Activated T-helper 1 cell treated with anti-CD3 and anti-CD28 coated beads, Interleukin-12 subunit alpha, Interleukin-12 subunit beta, Interleukin-2, Interleukin-4 antibody, amounts not matched to agents 30 ng/mL and 10 ng/mL and 1 ng/mL, durations not matched to agents 14 hours and 24 hours and 36 hours (primary cell): ENCODE data around the gene SYT5. TPM values are rescaled to one million over a fixed set of nuclear protein-coding genes. Genes with fewer than 3 reads are reported as not detected.
"Not testable (repeated sequence)": the region's sequence is repeated elsewhere in the genome, so short reads cannot be mapped to it uniquely, and the experiment has no call there.

Experiments
- DNase-seq: peaks from one replicate; pipeline ENCODE4 v3.0.0; 2021; ENCODE audit warnings: low spot score
- H3K27ac Mint-ChIP-seq: one replicate; pipeline ENCODE4 v1.8.0; 2021; ENCODE audit warnings: mild to moderate bottlenecking, mixed read lengths
- H3K27me3 Mint-ChIP-seq: one replicate; pipeline ENCODE4 v1.8.0; 2022; ENCODE audit warnings: mild to moderate bottlenecking, moderate library complexity, mixed read lengths; ENCODE audit not compliant: insufficient read depth
- H3K36me3 Mint-ChIP-seq: one replicate; pipeline ENCODE4 v1.8.0; 2021; ENCODE audit warnings: low read depth, mixed read lengths
- H3K4me1 Mint-ChIP-seq: one replicate; pipeline ENCODE4 v1.8.0; 2021; ENCODE audit warnings: low read depth, mixed read lengths
- H3K4me3 Mint-ChIP-seq: one replicate; pipeline ENCODE4 v1.8.0; 2021; ENCODE audit warnings: mild to moderate bottlenecking, moderate library complexity, mixed read lengths
- H3K9me3 Mint-ChIP-seq: one replicate; pipeline ENCODE4 v1.8.0; 2021; ENCODE audit warnings: mixed read lengths
- intact Hi-C: fragments of 100-400 bp; cut with micrococcal nuclease; formaldehyde crosslinking; loops from one replicate; pipeline ENCODE4 v1.15.1; 2024
- total RNA-seq: library from RNA; stranded (reverse); gene quantifications from 2 replicates; pipeline ENCODE4 v1.2.3, GENCODE V29; 2022

The SYT5 gene
- total RNA-seq: not detected in 2 replicates

- Mint-ChIP-seq H3K36me3 (no peaks in the 10 kb centered on the region), H3K27me3 (peaks cover 34% of the 10 kb centered on the region)
These were observed at the start of gene SYT5 for GRCh38 chr19:55179606-55180484. Gene SYT5, minus strand, starts transcription at chr19:55180289. Its CDS starts 1,248 bp downstream, at chr19:55179041.

GRCh38 chr19:55229789-55230182 lies 49.7 kb upstream of the SYT5 start:
- no peak for DNase-seq
- no peaks in the 10 kb centered on the region for H3K9me3 Mint-ChIP-seq
- intact Hi-C loops: no loop called here
- no peaks in the 10 kb centered on the region for H3K27me3 Mint-ChIP-seq
- no peaks in the 10 kb centered on the region for H3K4me1 Mint-ChIP-seq
- H3K27ac Mint-ChIP-seq: no peak overlapping the region
- H3K36me3 Mint-ChIP-seq: peaks cover 36% of the 10 kb centered on the region
- no peak overlapping the region for H3K4me3 Mint-ChIP-seq

More at GRCh38 chr19:55179606-55180484, at the start of gene SYT5:
- DNase-seq: peak; percentile 67
- Mint-ChIP-seq H3K9me3 (no peaks in the 10 kb centered on the region), H3K27ac (peak within 1 kb of the TSS; percentile 58), H3K4me1 (peaks cover 5% of the 10 kb centered on the region), H3K4me3 (peak within 1 kb of the TSS; percentile 64)
- intact Hi-C loops: loop anchor here (1.0 to 2.0 kb wide), 3 partner anchors 37 to 159 kb away; partner anchors contain the start of genes KMT5C and PPP6R1

GRCh38 chr19:55229145-55229788 lies 49.2 kb upstream of the SYT5 start:
- Mint-ChIP-seq H3K36me3 (peaks cover 31% of the 10 kb centered on the region), H3K4me1 (no peaks in the 10 kb centered on the region), H3K9me3 (no peaks in the 10 kb centered on the region), H3K4me3 (no peak overlapping the region), H3K27ac (no peak overlapping the region), H3K27me3 (no peaks in the 10 kb centered on the region)
- DNase-seq: no peak
- intact Hi-C loops: no loop called here

- intact Hi-C loops: no loop called here
- H3K9me3 Mint-ChIP-seq: no peaks in the 10 kb centered on the region
- peaks cover 27% of the 10 kb centered on the region for H3K36me3 Mint-ChIP-seq
- H3K4me1 Mint-ChIP-seq: no peaks in the 10 kb centered on the region
- H3K27ac Mint-ChIP-seq: no peak within 1 kb of the TSS
- H3K27me3 Mint-ChIP-seq: no peaks in the 10 kb centered on the region
- DNase-seq: no peak
- no peak within 1 kb of the TSS for H3K4me3 Mint-ChIP-seq
These were observed 48.4 kb upstream of the SYT5 start, which contains the start of gene TMEM86B for GRCh38 chr19:55228403-55229031. Gene TMEM86B, minus strand, starts transcription at chr19:55228763. Its CDS starts 22 bp downstream, at chr19:55228741.

GRCh38 chr19:55228015-55228391 lies 47.9 kb upstream of the SYT5 start:
- Mint-ChIP-seq H3K27ac (no peak overlapping the region), H3K36me3 (peaks cover 22% of the 10 kb centered on the region), H3K9me3 (no peaks in the 10 kb centered on the region), H3K27me3 (no peaks in the 10 kb centered on the region), H3K4me3 (no peak overlapping the region), H3K4me1 (no peaks in the 10 kb centered on the region)
- no peak for DNase-seq
- intact Hi-C loops: no loop called here

- no peaks in the 10 kb centered on the region for H3K27me3 Mint-ChIP-seq
- H3K4me1 Mint-ChIP-seq: no peaks in the 10 kb centered on the region
- H3K27ac Mint-ChIP-seq: no peak overlapping the region
- H3K36me3 Mint-ChIP-seq: peaks cover 19% of the 10 kb centered on the region
- intact Hi-C loops: no loop called here
- no peak for DNase-seq
- no peaks in the 10 kb centered on the region for H3K9me3 Mint-ChIP-seq
- no peak overlapping the region for H3K4me3 Mint-ChIP-seq
These were observed 47.3 kb upstream of the SYT5 start for GRCh38 chr19:55227241-55228014.

GRCh38 chr19:55226788-55227187 lies 46.7 kb upstream of the SYT5 start:
- Mint-ChIP-seq H3K27me3 (no peaks in the 10 kb centered on the region), H3K4me1 (no peaks in the 10 kb centered on the region), H3K36me3 (peaks cover 15% of the 10 kb centered on the region), H3K9me3 (no peaks in the 10 kb centered on the region), H3K27ac (no peak overlapping the region), H3K4me3 (no peak overlapping the region)
- intact Hi-C loops: no loop called here
- no peak for DNase-seq

GRCh38 chr19:55226273-55226672 lies 46.2 kb upstream of the SYT5 start:
- Mint-ChIP-seq H3K4me1 (no peaks in the 10 kb centered on the region), H3K9me3 (no peaks in the 10 kb centered on the region), H3K36me3 (peaks cover 18% of the 10 kb centered on the region), H3K27me3 (no peaks in the 10 kb centered on the region), H3K27ac (no peak overlapping the region), H3K4me3 (no peak overlapping the region)
- DNase-seq: no peak
- intact Hi-C loops: no loop called here

GRCh38 chr19:55225415-55225958 lies 45.4 kb upstream of the SYT5 start:
- intact Hi-C loops: no loop called here
- DNase-seq: no peak
- Mint-ChIP-seq H3K4me3 (no peak overlapping the region), H3K36me3 (peaks cover 21% of the 10 kb centered on the region), H3K27ac (no peak overlapping the region), H3K9me3 (peaks cover 5% of the 10 kb centered on the region), H3K27me3 (no peaks in the 10 kb centered on the region), H3K4me1 (no peaks in the 10 kb centered on the region)

GRCh38 chr19:55224679-55225414 lies 44.8 kb upstream of the SYT5 start:
- H3K9me3 Mint-ChIP-seq, H3K4me1 Mint-ChIP-seq, H3K27me3 Mint-ChIP-seq, H3K4me3 Mint-ChIP-seq, DNase-seq, intact Hi-C loops, H3K27ac Mint-ChIP-seq: not testable (repeated sequence)
- H3K36me3 Mint-ChIP-seq: peaks cover 22% of the 10 kb centered on the region

- intact Hi-C loops: no loop called here
- Mint-ChIP-seq H3K36me3 (peaks cover 22% of the 10 kb centered on the region), H3K27me3 (no peaks in the 10 kb centered on the region), H3K9me3 (peaks cover 5% of the 10 kb centered on the region), H3K4me3 (no peak overlapping the region), H3K4me1 (no peaks in the 10 kb centered on the region), H3K27ac (no peak overlapping the region)
- no peak for DNase-seq
These were observed 44.1 kb upstream of the SYT5 start for GRCh38 chr19:55224038-55224665.
